Measurements from ENCODE around the gene RAB20.
"Not testable (repeated sequence)": the region's sequence is repeated elsewhere in the genome, so short reads cannot be mapped to it uniquely, and the experiment has no call there.

RAB20 gene

DNA sequence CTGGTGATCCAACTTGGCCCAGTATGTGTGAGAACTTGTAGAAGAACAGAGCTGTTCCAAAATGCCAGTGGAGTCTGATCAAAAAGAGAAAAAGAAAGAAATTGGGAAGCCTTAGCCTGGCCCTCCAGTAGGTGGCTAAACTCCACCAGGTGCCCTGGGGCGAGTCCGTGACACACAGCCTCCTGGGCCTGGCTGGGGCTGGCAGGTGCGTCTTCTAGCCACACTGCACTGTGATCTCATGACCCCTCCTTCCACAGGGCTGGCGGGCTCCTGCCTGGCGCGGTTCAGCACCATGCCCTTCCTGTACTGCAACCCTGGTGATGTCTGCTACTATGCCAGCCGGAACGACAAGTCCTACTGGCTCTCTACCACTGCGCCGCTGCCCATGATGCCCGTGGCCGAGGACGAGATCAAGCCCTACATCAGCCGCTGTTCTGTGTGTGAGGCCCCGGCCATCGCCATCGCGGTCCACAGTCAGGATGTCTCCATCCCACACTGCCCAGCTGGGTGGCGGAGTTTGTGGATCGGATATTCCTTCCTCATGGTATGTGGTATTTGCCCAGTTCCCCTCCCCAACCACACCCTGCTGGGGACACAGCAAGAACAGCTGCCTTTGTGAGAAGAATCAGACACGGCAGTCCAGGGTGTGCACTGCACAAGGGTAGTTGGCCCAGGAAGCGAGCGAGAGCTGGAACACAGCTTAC is 53.7 kb downstream of the RAB20 start:
- no peak for DNase-seq

DNA sequence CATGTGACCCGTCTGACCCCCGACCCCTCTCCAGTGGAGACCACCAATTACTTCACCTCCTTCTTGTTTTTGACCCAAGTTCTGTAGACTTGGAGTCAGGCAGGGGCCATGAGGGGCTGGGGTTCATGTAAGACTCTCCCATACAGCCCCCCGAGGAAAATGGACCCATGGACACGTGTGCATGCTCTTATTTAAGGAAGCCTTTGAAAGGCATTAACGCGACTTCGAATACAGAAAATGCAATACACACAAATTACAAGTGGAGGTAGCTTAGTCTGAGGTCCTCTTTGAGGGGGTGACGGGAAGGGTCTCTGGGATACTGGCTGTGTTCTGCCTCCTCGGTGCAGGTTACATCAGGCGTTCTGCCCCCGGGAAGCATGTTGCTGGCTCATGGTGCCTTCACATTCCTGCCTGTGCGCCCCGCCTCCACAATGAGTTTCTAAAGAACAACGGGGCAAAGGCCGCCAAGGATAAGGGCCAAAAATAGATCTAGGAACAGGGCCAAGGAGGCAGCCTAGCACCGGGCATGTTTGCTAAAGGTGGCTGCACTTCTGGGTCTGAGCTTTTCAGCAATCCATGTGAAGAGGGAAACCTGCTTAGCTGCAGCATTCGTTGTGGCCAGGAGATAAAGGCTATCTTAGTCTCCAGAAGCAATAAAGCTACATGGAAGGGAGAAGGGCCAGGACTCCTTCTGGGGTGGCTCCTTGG is 54.5 kb downstream of the RAB20 start:
- DNase-seq: no peak

DNA sequence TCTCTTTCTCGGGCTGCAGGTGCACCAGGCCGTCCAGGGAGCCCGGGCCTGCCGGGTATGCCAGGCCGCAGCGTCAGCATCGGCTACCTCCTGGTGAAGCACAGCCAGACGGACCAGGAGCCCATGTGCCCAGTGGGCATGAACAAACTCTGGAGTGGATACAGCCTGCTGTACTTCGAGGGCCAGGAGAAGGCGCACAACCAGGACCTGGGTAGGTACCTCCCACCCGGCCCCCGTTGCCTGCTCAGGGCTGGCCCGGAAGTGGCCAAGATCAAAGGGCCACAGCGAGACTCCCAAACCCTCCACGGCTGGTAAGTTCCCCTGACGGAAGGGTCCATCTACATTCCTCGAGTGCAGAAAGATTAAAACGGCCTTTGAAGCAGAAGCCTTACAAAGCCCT is 55.1 kb downstream of the RAB20 start:
- no peak for DNase-seq

DNA sequence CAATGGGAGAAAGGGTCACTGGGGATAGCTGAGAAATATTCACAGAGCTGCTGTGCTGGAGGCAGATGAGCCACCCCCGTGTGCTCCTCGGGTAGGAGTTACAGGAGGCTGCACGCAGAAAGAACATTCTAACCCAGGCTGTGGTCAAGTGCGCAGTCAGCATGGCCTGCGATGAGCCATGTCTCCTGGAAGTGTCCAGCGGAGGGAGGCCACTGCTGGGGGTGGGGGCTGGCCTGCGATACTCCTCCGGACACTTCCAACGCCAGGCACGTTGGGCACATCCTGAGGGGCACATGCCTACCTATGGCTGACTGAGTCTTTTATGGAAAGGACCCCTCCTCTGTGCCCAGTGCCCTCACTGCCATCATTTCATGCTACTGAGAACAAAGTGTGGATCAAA is 55.9 kb downstream of the RAB20 start:
- no peak for DNase-seq

DNA sequence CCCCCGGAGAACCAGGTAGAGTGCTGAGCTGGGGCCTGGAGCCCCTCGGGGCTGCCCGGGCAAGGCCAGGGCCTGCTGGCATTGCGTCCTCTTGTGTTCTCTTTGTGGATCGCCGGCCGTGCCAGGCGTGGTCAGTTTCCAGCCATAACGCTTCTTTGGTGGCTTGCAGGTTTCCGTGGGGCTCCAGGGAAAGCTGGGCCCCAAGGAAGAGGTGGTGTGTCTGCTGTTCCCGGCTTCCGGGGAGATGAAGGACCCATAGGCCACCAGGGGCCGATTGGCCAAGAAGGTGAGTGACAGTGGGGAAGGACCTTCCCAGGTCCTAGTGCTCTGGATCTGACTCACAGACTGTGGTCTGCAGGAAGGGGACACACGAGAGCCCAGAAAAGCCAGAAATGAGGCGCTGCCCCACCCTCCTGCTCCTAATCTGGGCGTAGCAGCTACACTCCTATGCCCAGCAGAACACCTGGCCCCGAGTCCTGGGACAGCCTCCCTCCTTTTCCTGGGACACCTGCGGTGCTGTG is 57.5 kb downstream of the RAB20 start:
- no peak for DNase-seq

DNA sequence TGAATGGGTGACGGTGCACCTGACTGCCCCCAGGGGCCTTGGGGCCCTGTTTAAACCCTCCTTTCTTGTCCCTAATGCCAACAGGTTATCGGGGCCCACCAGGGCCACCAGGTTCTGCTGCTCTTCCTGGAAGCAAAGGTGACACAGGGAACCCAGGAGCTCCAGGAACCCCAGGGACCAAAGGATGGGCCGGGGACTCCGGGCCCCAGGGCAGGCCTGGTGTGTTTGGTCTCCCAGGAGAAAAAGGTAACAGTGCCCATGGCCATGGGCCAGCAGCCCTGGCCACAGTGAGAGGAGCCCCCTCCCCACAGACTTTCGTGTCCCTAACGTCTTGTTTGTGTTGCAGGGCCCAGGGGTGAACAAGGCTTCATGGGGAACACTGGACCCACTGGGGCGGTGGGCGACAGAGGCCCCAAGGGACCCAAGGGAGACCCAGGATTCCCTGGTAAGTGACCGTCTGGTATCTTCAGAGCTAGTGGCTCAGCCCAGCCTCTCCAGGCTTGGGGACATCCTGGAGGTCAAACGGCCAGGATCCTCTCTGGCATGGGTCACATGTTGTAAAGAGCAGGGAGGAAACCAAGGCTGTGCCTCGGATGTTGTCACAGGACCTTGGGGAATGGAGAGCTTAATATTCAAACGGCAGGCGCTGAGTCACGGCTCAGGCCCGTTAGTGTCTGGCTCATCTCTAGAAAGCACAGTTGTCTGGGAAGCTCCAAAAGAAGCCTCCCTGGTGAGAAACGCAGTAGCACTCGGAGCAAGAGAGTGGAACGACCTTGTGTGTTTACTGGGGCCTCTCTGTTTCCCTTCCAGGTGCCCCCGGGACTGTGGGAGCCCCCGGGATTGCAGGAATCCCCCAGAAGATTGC is 58.3 kb downstream of the RAB20 start:
- no peak for DNase-seq

DNA sequence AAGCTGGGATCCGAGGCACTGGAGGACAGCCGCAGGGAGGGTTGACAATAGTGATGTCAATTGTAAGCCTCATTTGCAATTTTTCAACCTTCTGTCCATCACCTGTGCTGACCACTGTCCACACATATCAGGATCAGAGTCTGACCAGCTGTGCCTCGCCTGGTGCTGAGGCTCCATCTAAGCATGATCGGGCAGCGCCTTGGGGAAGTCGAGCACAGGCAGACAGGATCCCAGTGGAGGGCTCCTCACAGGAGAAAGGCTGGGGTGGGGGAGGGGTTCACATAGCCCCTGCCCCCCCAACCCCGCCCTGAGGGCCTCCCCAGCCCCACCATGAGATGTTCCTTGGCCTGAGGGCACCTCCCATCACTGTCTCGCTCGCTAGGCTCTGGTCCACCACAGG is 60.3 kb downstream of the RAB20 start:
- DNase-seq: no peak

DNA sequence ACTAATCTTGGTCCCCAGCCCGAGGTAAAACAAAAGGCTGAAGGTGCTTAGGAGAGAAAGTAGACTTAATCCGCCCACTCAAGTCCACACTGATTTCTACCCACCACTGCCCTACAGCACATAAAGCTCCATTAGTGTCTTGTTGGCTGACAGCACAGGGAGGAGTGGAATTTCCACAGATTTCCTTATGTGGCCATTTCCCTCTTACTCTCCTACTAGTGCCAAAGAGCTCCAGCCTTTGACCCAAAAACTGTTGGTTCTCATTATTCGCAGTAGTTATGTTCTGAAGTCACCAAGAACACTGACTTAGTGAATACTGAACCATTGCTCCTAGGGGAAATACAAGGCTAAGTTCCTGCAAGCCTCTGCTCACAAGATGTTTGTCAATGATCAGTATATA is 61.2 kb downstream of the RAB20 start:
- no peak for DNase-seq

DNA sequence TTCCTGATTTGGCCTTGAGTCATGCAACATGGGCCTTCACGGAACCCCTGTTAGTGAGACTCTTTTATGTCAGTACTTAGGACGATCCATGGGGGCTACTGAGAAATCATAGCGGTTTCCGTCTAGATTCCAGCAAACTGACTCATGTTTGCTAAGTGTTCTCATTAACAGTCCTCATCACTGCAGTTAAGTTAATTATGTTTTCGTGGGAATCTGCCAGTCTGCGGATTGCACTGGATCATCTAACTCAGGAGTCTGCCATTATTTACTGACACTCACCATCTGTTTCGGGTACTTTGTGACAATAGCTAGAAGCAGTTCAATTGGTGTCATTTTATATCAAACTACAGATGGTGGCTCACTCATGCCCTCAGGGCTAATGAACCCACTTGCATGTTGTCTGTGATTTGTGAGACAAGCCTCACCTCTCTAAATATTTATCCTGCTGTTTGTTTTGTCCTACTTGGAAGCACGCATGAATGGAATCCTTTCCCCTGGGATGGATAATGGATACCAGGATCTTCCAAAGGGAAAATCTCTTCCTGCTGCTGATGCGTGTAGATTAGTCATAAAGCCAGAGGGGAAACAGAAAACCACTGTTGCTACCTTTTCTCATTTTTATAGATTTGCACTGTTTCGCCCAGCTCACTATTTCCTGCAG is 61.8 kb downstream of the RAB20 start:
- DNase-seq: no peak

DNA sequence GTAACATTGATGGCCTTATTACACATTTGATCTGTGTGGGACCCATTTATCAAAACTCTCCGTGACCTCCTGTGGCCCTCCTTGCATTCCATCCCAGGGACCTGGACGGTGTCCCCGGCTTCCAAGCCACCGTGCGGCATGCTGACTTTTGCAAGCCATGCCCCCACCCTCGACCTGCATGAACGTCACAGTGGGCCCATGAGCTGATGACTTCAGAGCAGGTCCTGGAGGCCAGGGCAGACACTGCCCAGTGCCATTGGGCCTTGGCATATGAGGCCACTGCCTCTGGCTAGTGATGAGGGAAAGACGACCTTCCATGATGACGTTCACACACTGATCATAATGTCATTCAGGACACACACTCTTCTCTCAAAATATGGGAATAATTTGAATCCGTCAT is 62.8 kb downstream of the RAB20 start:
- no peak for DNase-seq

DNA sequence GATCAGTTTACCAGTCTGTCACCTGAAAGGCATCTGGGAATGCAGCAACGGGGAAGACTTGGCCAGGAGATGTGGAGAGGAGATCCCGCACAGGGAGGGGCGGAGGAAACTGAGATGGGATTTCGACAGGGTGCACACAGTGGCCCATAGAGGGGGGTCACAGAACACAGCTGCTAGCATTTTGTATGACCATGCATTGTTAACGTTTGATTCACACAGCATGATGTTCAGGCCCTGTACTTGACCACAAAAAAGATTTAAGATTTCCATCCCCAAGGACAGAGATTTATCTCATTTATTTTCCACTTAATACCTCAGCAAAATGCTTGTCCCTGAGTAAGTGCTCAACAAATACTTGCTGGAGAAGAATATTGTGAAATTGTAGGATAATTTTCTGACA is 63.2 kb downstream of the RAB20 start:
- DNase-seq: no peak

DNA sequence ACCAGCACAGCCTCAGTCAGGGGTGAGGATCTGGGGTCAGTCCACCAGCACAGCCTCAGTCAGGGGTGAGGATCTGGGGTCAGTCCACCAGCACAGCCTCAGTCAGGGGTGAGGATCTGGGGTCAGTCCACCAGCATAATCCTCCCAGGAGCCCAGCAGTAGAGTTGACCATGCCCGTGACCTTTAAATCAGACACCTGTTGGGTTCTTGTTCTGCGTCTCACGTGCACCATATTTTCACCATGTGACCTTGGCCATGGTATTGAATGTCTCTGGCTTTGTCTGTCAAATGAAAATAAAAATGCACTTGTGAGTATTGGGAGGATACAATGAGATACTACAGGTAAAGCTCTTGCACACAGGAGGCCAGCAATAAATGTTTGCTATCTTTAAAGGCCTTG is 63.6 kb downstream of the RAB20 start:
- DNase-seq: not testable (repeated sequence)

DNA sequence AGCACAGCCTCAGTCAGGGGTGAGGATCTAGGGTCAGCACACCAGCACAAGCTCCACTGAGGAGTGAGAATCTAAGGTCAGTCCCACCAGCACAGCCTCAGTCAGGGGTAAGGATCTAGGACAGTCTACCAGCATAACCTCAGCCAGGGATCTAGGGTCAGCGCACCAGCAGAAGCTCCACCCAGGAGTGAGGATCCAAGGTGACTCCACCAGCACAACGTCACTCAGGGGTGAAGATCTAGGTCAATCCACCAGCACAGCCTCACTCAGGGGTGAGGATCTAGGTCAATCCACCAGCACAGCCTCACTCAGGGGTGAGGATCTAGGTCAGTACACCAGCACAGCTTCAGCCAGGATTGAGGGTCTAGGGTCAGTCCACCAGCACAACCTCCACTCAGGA is 64.5 kb downstream of the RAB20 start:
- DNase-seq: no peak

DNA sequence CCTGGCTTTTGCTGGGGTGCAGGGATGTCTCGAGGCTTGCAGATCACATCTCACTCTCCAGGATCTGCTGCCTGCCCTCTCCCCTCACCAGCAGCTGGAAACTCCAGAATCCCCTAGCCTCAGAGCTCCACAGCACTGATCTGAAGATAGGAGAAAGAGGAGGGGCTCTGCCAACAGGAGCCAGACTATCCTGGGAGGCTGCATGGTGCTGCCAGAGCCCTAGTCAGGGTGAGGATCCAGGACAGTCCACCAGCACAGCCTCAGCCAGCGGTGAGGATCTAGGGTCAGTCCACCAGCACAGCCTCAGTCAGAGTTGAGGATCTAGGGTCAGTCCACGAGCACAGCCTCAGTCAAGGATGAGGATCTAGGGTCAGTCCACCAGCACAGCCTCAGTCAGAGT is 65.2 kb downstream of the RAB20 start:
- no peak for DNase-seq

DNA sequence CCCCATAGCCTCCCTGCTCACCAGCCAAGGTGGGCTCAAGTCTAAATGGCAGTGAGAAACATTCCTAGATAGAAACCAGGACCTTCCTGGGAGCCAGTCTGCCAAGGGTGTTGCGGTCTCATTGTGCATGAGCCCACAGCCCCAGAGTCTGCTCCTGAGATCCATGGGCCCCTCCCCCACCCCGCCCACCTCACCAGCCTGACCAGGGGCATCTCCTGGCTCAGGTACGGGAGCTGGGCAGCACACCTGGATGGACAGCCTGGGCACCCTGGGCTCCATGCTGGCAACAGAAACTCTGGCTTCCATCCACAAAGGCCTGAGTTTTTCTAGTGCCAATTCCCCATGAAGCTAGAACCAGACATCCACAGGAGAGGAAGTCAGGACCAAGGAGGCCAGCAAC is 65.6 kb downstream of the RAB20 start:
- DNase-seq: no peak

DNA sequence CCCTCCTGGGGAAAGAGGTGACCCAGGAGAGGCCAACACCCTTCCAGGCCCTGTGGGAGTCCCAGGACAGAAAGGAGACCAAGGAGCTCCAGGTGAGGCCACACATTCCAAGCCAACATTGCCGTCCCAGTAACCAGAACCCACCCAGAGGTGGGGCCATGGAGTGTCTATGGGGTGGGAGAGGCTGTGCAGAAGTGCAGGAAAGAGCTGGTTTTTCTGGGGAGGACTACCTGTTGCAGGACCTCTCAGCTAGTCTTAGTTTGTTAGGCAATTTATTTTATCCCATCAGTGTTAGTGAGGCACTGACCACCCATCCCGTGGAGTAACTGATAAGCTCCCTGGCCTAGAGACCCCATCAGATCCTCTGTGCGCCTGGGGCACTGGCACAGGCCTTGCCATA is 66.1 kb downstream of the RAB20 start:
- no peak for DNase-seq

DNA sequence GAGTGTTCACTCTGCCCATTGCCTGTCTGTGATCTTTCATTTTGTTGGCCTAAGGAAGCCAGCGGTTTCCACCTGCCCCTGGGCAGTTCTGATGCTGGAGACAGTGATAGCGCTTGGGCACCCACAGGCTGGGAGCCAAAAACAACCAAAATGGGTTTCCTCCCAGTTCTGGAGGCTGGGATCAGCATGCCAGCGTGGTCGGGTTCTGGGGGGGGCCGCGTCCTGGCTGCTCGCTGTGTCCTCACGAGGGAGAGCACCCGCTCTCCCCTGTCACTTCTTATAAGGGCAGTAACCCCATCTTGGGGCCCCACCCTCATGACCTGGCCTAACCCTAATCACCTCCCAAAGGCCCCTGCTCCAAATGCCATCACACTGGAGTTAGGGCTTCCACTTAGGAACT is 67.9 kb downstream of the RAB20 start:
- no peak for DNase-seq

DNA sequence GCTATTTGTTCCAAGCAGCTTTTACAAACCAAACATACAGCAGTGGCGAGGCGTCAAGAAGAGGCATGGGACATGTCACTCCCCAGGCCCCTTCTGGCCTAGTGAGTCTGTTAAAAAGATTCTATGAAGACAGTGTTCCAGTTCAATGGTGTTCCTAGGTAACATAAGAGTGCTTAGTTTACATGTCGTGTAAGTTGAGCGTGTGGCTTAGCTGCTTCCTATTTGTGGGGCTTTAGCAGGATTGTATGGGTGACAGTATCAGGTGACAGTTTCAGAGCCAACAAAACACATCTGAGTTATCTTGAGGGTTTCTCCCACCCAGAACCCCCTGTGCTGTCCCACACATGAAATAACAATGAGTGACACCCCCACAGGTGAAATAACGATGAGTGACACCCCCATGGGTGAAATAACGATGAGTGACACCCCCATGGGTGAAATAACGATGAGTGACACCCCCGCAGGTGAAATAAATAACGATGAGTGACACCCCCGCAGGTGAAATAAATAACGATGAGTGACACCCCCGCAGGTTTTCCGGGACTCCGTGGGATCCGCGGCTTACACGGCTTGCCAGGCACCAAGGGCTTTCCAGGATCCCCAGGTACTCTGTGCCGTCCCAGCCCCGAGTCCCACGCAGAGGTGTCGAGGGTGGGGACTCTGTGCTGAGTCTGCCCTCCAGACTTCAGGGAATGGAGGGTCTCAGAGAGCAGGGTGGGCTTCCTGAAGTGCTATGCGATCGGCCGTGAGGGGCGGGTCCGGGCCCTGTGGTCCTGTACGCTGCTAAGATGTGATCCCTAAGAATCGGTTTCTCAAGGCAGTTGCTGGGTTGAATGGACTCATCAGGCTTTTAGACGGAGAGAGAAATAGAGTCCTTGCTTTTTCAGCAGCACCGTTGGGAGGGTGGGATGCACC is 68.6 kb downstream of the RAB20 start:
- DNase-seq: no peak

DNA sequence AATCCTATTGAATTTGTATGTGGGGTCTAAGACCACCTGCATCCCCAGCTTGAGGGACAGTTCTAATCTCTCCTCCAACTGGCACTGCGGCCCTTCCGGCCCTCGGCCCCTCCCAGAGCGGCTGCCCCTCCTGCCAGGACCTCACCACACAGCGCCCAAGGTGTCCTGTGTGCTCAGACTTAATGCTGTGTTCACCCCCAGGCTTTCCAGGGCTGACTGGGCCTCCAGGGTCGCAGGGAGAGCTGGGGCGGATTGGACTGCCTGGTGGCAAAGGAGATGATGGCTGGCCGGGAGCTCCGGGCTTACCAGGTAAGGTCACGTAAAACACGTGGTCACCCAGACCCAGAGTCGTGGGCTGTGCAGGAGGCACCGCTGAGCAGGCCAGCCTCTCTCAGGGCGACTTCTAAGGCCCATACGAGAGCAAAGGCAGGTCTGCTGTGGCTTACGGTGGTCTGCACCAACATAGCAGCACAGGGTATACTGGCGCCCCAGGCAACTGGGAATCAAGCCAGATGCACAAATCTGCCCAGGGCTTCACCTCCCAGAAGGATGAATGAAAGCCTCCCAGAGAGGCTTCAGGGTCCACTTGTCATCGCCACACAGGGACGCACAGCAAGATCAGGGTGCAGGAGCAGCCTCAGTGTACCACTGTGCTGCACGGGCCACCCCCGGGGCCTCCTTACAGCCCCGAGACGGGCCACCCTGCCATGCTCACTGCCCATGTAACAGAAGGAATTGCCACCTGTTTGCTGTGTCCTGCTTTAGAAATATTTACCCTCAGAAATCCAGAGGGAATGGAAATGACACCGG is 69.4 kb downstream of the RAB20 start:
- DNase-seq: no peak

DNA sequence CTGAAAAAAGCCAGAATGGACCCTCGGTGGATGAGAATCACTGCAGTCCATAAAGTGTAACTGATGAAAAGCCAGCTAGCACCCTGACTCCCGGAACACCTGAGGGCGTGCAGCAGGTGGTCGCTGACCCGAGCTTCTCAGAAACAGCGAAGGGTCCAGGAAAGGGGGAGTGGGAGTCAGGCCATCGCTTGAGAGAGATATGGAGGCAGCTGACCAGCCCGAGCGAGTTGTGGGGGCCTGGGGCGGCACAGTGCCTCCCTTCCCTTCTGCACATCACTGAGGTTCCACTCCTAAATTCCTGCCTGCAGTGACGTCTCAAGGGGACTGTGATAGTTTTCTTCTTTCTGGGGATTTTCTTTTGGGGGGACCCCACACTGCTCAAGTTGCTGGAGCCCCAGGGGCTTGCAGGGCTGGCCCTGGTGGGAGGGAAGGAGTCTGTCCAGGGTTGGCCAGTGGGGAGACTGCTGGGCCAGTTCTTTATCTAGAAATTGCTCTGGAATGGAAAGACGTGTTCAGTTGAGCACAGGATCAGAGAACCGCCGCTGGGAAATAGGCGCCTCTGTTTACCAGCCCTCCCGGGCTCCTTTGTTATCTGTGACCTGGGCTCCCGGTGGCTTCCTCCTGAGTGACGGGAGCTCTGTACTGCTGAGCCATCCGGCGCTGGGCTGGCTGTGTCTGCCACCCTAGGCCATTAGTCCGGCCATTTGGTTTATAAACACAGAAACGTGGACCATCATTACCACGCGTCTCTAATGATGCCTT is 71.3 kb downstream of the RAB20 start:
- DNase-seq: no peak

All from hippocampal formation (tissue), 2 donors.